ENCODE results near the gene INTS4. TPM values are rescaled to one million over a fixed set of nuclear protein-coding genes. Genes with fewer than 3 reads are reported as not detected.
"Not testable (repeated sequence)": the region's sequence is repeated elsewhere in the genome, so short reads cannot be mapped to it uniquely, and the experiment has no call there.

INTS4 gene
- total RNA-seq, 1 experiment from 2014 or later: 13.9 TPM

GRCh38 chr11:77891703-77892102 is 102.8 kb downstream of the INTS4 start:
- DNase-seq (ENCODE audit: low read depth in 1 of 2, low spot score in 2 of 2); H3K4me3 ChIP-seq; H3K9me3 ChIP-seq (replicated peaks); H3K27me3 ChIP-seq (replicated peaks); H3K36me3 ChIP-seq; H3K27ac ChIP-seq; H3K4me1 ChIP-seq (replicated peaks): not testable (repeated sequence)

- H3K27me3 ChIP-seq (replicated peaks); DNase-seq (ENCODE audit: low read depth in 1 of 2, low spot score in 2 of 2); H3K4me3 ChIP-seq; H3K36me3 ChIP-seq; H3K4me1 ChIP-seq (replicated peaks); H3K27ac ChIP-seq; H3K9me3 ChIP-seq (replicated peaks): not testable (repeated sequence)
Measured at GRCh38 chr11:77891256-77891655, 103.2 kb downstream of the INTS4 start.

- H3K27ac ChIP-seq; DNase-seq (ENCODE audit: low read depth in 1 of 2, low spot score in 2 of 2); H3K9me3 ChIP-seq (replicated peaks); H3K36me3 ChIP-seq; H3K4me1 ChIP-seq (replicated peaks); H3K4me3 ChIP-seq; H3K27me3 ChIP-seq (replicated peaks): not testable (repeated sequence)
Measured at GRCh38 chr11:77890619-77891056, 103.8 kb downstream of the INTS4 start.

- not testable (repeated sequence) for H3K4me3 ChIP-seq; H3K9me3 ChIP-seq (replicated peaks); H3K36me3 ChIP-seq; DNase-seq (ENCODE audit: low read depth in 1 of 2, low spot score in 2 of 2); H3K4me1 ChIP-seq (replicated peaks); H3K27ac ChIP-seq; H3K27me3 ChIP-seq (replicated peaks)
Measured at GRCh38 chr11:77890100-77890614, 104.3 kb downstream of the INTS4 start.

- H3K9me3 ChIP-seq (replicated peaks); H3K36me3 ChIP-seq; H3K27me3 ChIP-seq (replicated peaks); DNase-seq (ENCODE audit: low read depth in 1 of 2, low spot score in 2 of 2); H3K4me1 ChIP-seq (replicated peaks); H3K4me3 ChIP-seq; H3K27ac ChIP-seq: not testable (repeated sequence)
Measured at GRCh38 chr11:77889045-77889444, 105.4 kb downstream of the INTS4 start.

- Histone ChIP-seq H3K9me3 (replicated peaks) (no peaks in the 10 kb centered on the region), H3K27me3 (replicated peaks) (no peaks in the 10 kb centered on the region), H3K27ac (no peak overlapping the region), H3K36me3 (no peaks in the 10 kb centered on the region), H3K4me1 (replicated peaks) (no peaks in the 10 kb centered on the region), H3K4me3 (no peak overlapping the region)
- no peak for DNase-seq (ENCODE audit: low read depth in 1 of 2, low spot score in 2 of 2)
Measured at GRCh38 chr11:77886401-77886800, 108.1 kb downstream of the INTS4 start.

GRCh38 chr11:77884829-77885190 is 109.7 kb downstream of the INTS4 start:
- Histone ChIP-seq H3K27ac (no peak overlapping the region), H3K36me3 (no peaks in the 10 kb centered on the region), H3K4me3 (no peak overlapping the region), H3K9me3 (replicated peaks) (no peaks in the 10 kb centered on the region), H3K4me1 (replicated peaks) (no peaks in the 10 kb centered on the region), H3K27me3 (replicated peaks) (no peaks in the 10 kb centered on the region)
- DNase-seq (ENCODE audit: low read depth in 1 of 2, low spot score in 2 of 2): no peak

GRCh38 chr11:77884186-77884828 is 110.2 kb downstream of the INTS4 start:
- Histone ChIP-seq H3K27me3 (replicated peaks) (no peaks in the 10 kb centered on the region), H3K27ac (no peak overlapping the region), H3K36me3 (no peaks in the 10 kb centered on the region), H3K9me3 (replicated peaks) (no peaks in the 10 kb centered on the region), H3K4me1 (replicated peaks) (no peaks in the 10 kb centered on the region), H3K4me3 (no peak overlapping the region)
- no peak for DNase-seq (ENCODE audit: low read depth in 1 of 2, low spot score in 2 of 2)

GRCh38 chr11:77883775-77884174 is 110.7 kb downstream of the INTS4 start:
- Histone ChIP-seq H3K4me1 (replicated peaks) (no peaks in the 10 kb centered on the region), H3K9me3 (replicated peaks) (no peaks in the 10 kb centered on the region), H3K27ac (no peak overlapping the region), H3K36me3 (no peaks in the 10 kb centered on the region), H3K4me3 (no peak overlapping the region), H3K27me3 (replicated peaks) (no peaks in the 10 kb centered on the region)
- no peak for DNase-seq (ENCODE audit: low read depth in 1 of 2, low spot score in 2 of 2)

GRCh38 chr11:77882396-77882795 is 112.1 kb downstream of the INTS4 start:
- no peaks in the 10 kb centered on the region for H3K4me1 ChIP-seq (replicated peaks)
- no peaks in the 10 kb centered on the region for H3K36me3 ChIP-seq
- no peak overlapping the region for H3K27ac ChIP-seq
- H3K9me3 ChIP-seq (replicated peaks): no peaks in the 10 kb centered on the region
- no peaks in the 10 kb centered on the region for H3K27me3 ChIP-seq (replicated peaks)
- H3K4me3 ChIP-seq: no peak overlapping the region
- no peak for DNase-seq (ENCODE audit: low read depth in 1 of 2, low spot score in 2 of 2)

GRCh38 chr11:77879218-77879617 is 115.2 kb downstream of the INTS4 start:
- Histone ChIP-seq H3K27me3 (replicated peaks) (no peaks in the 10 kb centered on the region), H3K9me3 (replicated peaks) (no peaks in the 10 kb centered on the region), H3K36me3 (no peaks in the 10 kb centered on the region), H3K4me1 (replicated peaks) (no peaks in the 10 kb centered on the region), H3K27ac (no peak overlapping the region), H3K4me3 (no peak overlapping the region)
- no peak for DNase-seq (ENCODE audit: low read depth in 1 of 2, low spot score in 2 of 2)

GRCh38 chr11:77878247-77878646 is 116.2 kb downstream of the INTS4 start:
- peak in 1 of 2 experiments; percentile 2 for DNase-seq (ENCODE audit: low read depth in 1 of 2, low spot score in 2 of 2)
- H3K4me3 ChIP-seq; H3K36me3 ChIP-seq; H3K9me3 ChIP-seq (replicated peaks); H3K27me3 ChIP-seq (replicated peaks); H3K27ac ChIP-seq; H3K4me1 ChIP-seq (replicated peaks): not testable (repeated sequence)

- Histone ChIP-seq H3K4me3 (no peak overlapping the region), H3K4me1 (replicated peaks) (no peaks in the 10 kb centered on the region), H3K9me3 (replicated peaks) (no peaks in the 10 kb centered on the region), H3K27ac (no peak overlapping the region), H3K27me3 (replicated peaks) (no peaks in the 10 kb centered on the region), H3K36me3 (no peaks in the 10 kb centered on the region)
- no peak for DNase-seq (ENCODE audit: low read depth in 1 of 2, low spot score in 2 of 2)
Measured at GRCh38 chr11:77876045-77876444, 118.4 kb downstream of the INTS4 start.

GRCh38 chr11:77874206-77874605 is 120.3 kb downstream of the INTS4 start:
- no peaks in the 10 kb centered on the region for H3K4me1 ChIP-seq (replicated peaks)
- no peaks in the 10 kb centered on the region for H3K27me3 ChIP-seq (replicated peaks)
- no peak overlapping the region for H3K4me3 ChIP-seq
- no peak overlapping the region for H3K27ac ChIP-seq
- H3K36me3 ChIP-seq: no peaks in the 10 kb centered on the region
- H3K9me3 ChIP-seq (replicated peaks): no peaks in the 10 kb centered on the region
- no peak for DNase-seq (ENCODE audit: low read depth in 1 of 2, low spot score in 2 of 2)

- no peak overlapping the region for H3K27ac ChIP-seq
- no peak overlapping the region for H3K4me3 ChIP-seq
- no peaks in the 10 kb centered on the region for H3K9me3 ChIP-seq (replicated peaks)
- H3K36me3 ChIP-seq: no peaks in the 10 kb centered on the region
- H3K27me3 ChIP-seq (replicated peaks): no peaks in the 10 kb centered on the region
- no peak for DNase-seq (ENCODE audit: low read depth in 1 of 2, low spot score in 2 of 2)
- no peaks in the 10 kb centered on the region for H3K4me1 ChIP-seq (replicated peaks)
Measured at GRCh38 chr11:77873345-77873744, 121.1 kb downstream of the INTS4 start.
